SU-DHL-6 (cell line): ENCODE results near the gene RAD1.

Experiments
- H2AFZ ChIP-seq: fragments of 200-600 bp; sonication (generic); 2 replicates; pipeline ENCODE4 v1.6.1; 2014; ENCODE audit warnings: low read depth, mild to moderate bottlenecking, moderate library complexity, mixed read lengths, antibody characterized with exemption, low read length; ENCODE audit not compliant: severe bottlenecking
- H3F3A ChIP-seq: fragments of 200-600 bp; shearing (Covaris generic); 2 replicates; pipeline ENCODE4 v1.6.0; 2016; ENCODE audit warnings: antibody characterized with exemption, mild to moderate bottlenecking; ENCODE audit not compliant: insufficient read depth
- H3K27ac ChIP-seq: fragments of 200-600 bp; sonication (generic); 2 replicates; pipeline ENCODE4 v1.5.1; 2016; ENCODE audit warnings: low read depth, mild to moderate bottlenecking, low read length, moderate library complexity, mixed read lengths
- H3K27me3 ChIP-seq: fragments of 200-600 bp; sonication (generic), shearing (Covaris generic); 2 replicates; pipeline ENCODE4 v1.6.0; 2014; ENCODE audit warnings: mild to moderate bottlenecking, low read length
- H3K36me3 ChIP-seq: fragments of 200-600 bp; sonication (generic); 2 replicates; pipeline ENCODE4 v1.6.1; 2014; ENCODE audit warnings: mild to moderate bottlenecking, low read length, mixed read lengths
- H3K4me2 ChIP-seq: fragments of 300-600, 200-600 bp; shearing (Covaris generic), sonication (generic); 2 replicates; pipeline ENCODE4 v1.6.0; 2014; ENCODE audit warnings: low read length, low read depth, mild to moderate bottlenecking; ENCODE audit not compliant: poor library complexity, severe bottlenecking
- H3K4me3 ChIP-seq: fragments of 200-600 bp; sonication (generic); 2 replicates; pipeline ENCODE4 v1.5.1; 2014; ENCODE audit warnings: antibody characterized with exemption, low read length, mild to moderate bottlenecking, mixed read lengths; ENCODE audit not compliant: insufficient read depth, poor library complexity, severe bottlenecking
- H3K79me2 ChIP-seq: fragments of 200-600 bp; sonication (generic); 2 replicates; pipeline ENCODE4 v1.6.1; 2014; ENCODE audit warnings: mild to moderate bottlenecking, low read length, moderate library complexity; ENCODE audit not compliant: insufficient read depth
- H3K9ac ChIP-seq: fragments of 200-600 bp; sonication (generic); 2 replicates; pipeline ENCODE4 v1.7.0; 2014; ENCODE audit warnings: mild to moderate bottlenecking, low read length
- H3K9me2 ChIP-seq: fragments of 200-600 bp; sonication (generic); replicated peaks from 2 replicates; pipeline ENCODE4 v1.6.1; 2014; ENCODE audit warnings: low read length; ENCODE audit not compliant: insufficient read depth
- H3K9me3 ChIP-seq: fragments of 200-600 bp; sonication (generic); 2 replicates; pipeline ENCODE4 v1.6.1; 2014; ENCODE audit warnings: low read length, mixed read lengths; ENCODE audit not compliant: insufficient read depth
- H4K20me1 ChIP-seq: fragments of 200-600 bp; sonication (generic); 2 replicates; pipeline ENCODE4 v1.6.1; 2014; ENCODE audit warnings: low read depth, mild to moderate bottlenecking, antibody characterized with exemption, low read length, moderate library complexity, mixed read lengths
- EZH2phosphoT487 ChIP-seq: fragments of 200-600 bp; sonication (generic), shearing (Covaris generic); conservative IDR thresholded peaks from 2 replicates; pipeline ENCODE4 v1.6.1; 2018; ENCODE audit warnings: mild to moderate bottlenecking, antibody characterized with exemption, low read length, moderate library complexity, mixed read lengths
- TF ChIP-seq, protein P1 (sequence below): fragments of 200-600 bp; sonication (generic); IDR thresholded peaks from one replicate; pipeline ENCODE4 v1.5.1; 2017; ENCODE audit warnings: antibody characterized with exemption, mild to moderate bottlenecking, low read length, moderate library complexity; ENCODE audit not compliant: insufficient read depth, poor library complexity, severe bottlenecking

RAD1 gene

DNA sequence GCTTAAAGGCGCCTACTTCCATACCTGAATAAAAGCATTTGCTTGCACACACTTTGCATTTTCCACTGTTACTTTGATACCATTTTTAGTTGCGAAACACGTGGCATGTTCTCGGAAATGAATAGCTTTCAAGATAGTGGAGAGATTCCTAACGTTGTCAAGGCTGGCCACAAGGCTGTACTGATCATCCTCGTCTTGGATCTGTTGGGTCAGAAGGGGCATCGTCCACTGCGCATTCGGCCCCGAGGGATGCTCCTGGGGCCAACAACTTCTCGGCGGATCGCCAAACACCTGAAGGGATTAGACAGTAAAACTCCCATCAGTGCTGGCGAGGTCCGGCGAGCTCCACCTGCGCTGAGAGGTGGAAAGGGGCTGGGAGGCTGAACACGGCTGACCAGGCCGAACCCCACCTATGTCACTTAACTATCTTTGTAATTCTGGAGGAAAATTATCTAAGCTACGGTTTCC is 599 bp downstream of the RAD1 start:
- Histone ChIP-seq H3K27ac (peak overlapping the region; percentile 80), H3F3A (peaks cover 14% of the 10 kb centered on the region; the same call in 1 of the 2 replicates), H3K79me2 (peaks cover 78% of the 10 kb centered on the region), H3K4me2 (peak overlapping the region; percentile 98), H3K9me2 (no peaks in the 10 kb centered on the region), H3K4me3 (peak overlapping the region; percentile 97), H3K27me3 (no peaks in the 10 kb centered on the region), H3K9me3 (no peaks in the 10 kb centered on the region), H4K20me1 (peaks cover 17% of the 10 kb centered on the region), H3K36me3 (peaks cover 45% of the 10 kb centered on the region), H2AFZ (peak overlapping the region; percentile 89), H3K9ac (peak overlapping the region; percentile 97)
- TF ChIP-seq EZH2phosphoT487: no peak
- TF ChIP-seq, protein P1, sequence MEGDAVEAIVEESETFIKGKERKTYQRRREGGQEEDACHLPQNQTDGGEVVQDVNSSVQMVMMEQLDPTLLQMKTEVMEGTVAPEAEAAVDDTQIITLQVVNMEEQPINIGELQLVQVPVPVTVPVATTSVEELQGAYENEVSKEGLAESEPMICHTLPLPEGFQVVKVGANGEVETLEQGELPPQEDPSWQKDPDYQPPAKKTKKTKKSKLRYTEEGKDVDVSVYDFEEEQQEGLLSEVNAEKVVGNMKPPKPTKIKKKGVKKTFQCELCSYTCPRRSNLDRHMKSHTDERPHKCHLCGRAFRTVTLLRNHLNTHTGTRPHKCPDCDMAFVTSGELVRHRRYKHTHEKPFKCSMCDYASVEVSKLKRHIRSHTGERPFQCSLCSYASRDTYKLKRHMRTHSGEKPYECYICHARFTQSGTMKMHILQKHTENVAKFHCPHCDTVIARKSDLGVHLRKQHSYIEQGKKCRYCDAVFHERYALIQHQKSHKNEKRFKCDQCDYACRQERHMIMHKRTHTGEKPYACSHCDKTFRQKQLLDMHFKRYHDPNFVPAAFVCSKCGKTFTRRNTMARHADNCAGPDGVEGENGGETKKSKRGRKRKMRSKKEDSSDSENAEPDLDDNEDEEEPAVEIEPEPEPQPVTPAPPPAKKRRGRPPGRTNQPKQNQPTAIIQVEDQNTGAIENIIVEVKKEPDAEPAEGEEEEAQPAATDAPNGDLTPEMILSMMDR: no peak

DNA sequence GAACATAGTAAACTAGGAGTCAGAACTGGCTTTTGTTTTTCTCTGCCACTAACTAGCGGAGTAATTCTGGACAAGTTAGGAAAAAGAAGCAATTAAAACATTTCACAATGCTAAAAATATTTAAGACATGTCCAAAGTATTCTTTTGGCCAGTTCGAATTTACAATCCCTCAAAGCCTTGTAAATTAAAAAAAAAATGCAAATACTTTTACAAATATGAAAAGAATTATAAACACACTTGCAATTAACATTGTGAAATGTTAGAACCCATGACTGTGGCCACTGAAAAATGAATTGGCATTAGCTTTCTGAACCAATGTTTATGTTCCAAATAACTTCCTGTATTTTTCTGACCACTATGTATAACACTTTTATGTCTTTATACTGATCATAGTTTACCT is 2.2 kb downstream of the RAD1 start:
- Histone ChIP-seq H3K4me3 (peak overlapping the region; percentile 97), H3K9ac (peak overlapping the region; percentile 97), H3F3A (peaks cover 4% of the 10 kb centered on the region; the same call in 1 of the 2 replicates), H3K27ac (no peak overlapping the region), H3K9me3 (no peaks in the 10 kb centered on the region), H3K4me2 (peak overlapping the region; percentile 98), H3K36me3 (peaks cover 44% of the 10 kb centered on the region), H3K79me2 (peaks cover 61% of the 10 kb centered on the region), H3K9me2 (no peaks in the 10 kb centered on the region), H2AFZ (no peak overlapping the region), H3K27me3 (no peaks in the 10 kb centered on the region), H4K20me1 (peaks cover 7% of the 10 kb centered on the region; the same call in 1 of the 2 replicates)
- TF ChIP-seq, protein P1: no peak
- no peak for TF ChIP-seq EZH2phosphoT487

DNA sequence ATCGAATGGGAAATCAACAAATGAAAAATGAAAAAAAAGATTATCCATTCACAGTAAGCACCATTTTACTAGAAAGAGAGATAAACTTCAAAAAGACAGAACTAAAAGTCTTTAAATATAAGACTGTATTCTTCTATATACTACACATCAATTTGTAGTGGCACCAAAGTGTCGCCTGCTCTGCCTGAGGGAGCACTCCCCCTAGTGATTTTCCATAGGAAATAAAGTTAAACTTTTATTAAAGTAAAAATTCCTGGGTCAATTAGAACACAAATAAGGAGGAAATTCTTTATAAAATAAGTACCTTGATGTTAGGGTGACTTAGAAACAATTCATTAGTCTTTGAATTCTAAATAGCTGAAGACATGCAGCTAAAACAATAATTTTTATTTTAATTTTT is 9.7 kb downstream of the RAD1 start:
- H3K36me3 ChIP-seq: peaks cover 23% of the 10 kb centered on the region
- no peaks in the 10 kb centered on the region for H4K20me1 ChIP-seq
- no peak overlapping the region for H3K4me2 ChIP-seq
- no peaks in the 10 kb centered on the region for H3K9me2 ChIP-seq
- no peaks in the 10 kb centered on the region for H3F3A ChIP-seq
- H3K4me3 ChIP-seq: no peak overlapping the region
- no peaks in the 10 kb centered on the region for H3K79me2 ChIP-seq
- TF ChIP-seq, protein P1: peak; percentile 15
- TF ChIP-seq EZH2phosphoT487: no peak
- no peak overlapping the region for H2AFZ ChIP-seq
- no peaks in the 10 kb centered on the region for H3K9me3 ChIP-seq
- H3K27me3 ChIP-seq: no peaks in the 10 kb centered on the region
- H3K9ac ChIP-seq: no peak overlapping the region
- no peak overlapping the region for H3K27ac ChIP-seq
